Thoracic aorta (tissue), 2 donors: ENCODE measurements around the gene KRCC1. TPM values are rescaled to one million over a fixed set of nuclear protein-coding genes. Genes with fewer than 3 reads are reported as not detected.

ENCODE experiments used
- ATAC-seq: fragments of 150-250 bp; one replicate; pipeline ENCODE4 v1.8.0; 2017; ENCODE audit warnings: low read depth; ENCODE audit not compliant: insufficient number of reproducible peaks, low FRiP score
- DNase-seq: peaks from one replicate; pipeline ENCODE4 v3.0.0-alpha.2; 2020; ENCODE audit warnings: low spot score
- H3K27ac ChIP-seq, 2 donors: fragments of 200-600 bp; sonication (generic); 1 replicate in 1 of 2; 2 replicates in 1 of 2; pipeline ENCODE4 v1.5.1; 2016; ENCODE audit warnings: mild to moderate bottlenecking in 2 of 2, moderate library complexity in 2 of 2
- H3K27me3 ChIP-seq: fragments of 200-600 bp; sonication (generic); replicated peaks from 2 replicates; pipeline ENCODE4 v1.6.0; 2016; ENCODE audit warnings: mild to moderate bottlenecking; ENCODE audit not compliant: insufficient read depth
- H3K36me3 ChIP-seq: fragments of 200-600 bp; sonication (generic); one replicate; pipeline ENCODE4 v1.5.1; 2016
- H3K4me1 ChIP-seq, 2 donors: fragments of 200-600 bp; sonication (generic); 1 replicate in 1 of 2; 2 replicates in 1 of 2; pipeline versions ENCODE4 v1.5.1 to v1.6.0; 2016; ENCODE audit warnings: low read depth in 2 of 2, mild to moderate bottlenecking in 1 of 2; ENCODE audit not compliant: control insufficient read depth in 1 of 2
- H3K4me3 ChIP-seq: fragments of 200-600 bp; sonication (generic); 2 replicates; pipeline ENCODE4 v1.5.1; 2016; ENCODE audit warnings: mild to moderate bottlenecking
- H3K9me3 ChIP-seq: fragments of 200-600 bp; sonication (generic); 2 replicates; pipeline ENCODE4 v1.5.1; 2016
- total RNA-seq, 2 donors: library from RNA; depleted of rRNA; stranded (reverse); fragments of >200 nt; gene quantifications; one replicate each; pipeline versions ENCODE4 v1.1.0 to v1.2.3, GENCODE V29; 2016
- TF ChIP-seq, protein P1 (sequence below): fragments of 200-600 bp; sonication (generic); IDR thresholded peaks from one replicate; pipeline ENCODE4 v1.5.1; 2019; ENCODE audit warnings: antibody characterized with exemption

Gene KRCC1
- total RNA-seq, 2 donors from 2014 or later: 13.8 to 13.9 TPM

DNA sequence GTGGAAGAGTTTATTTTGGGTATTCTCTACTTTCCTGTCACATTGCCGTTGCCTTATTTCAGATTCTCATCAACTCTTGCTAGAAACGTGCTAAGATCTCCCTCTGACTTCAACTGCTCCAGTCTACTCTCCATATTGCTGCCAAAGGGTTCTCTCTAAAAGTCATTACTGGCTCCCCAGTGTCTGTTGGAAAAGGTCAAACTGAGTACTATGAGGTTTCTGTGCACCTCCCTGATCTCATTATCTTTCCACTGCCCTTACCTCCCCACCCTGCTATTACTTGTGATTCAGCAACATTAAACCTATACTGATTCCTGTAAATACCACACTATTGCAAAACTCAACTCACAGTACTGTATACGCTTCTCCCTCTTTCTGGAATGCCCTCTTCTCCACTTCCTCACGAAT is 1.9 kb upstream of the KRCC1 start:
- Histone ChIP-seq H3K36me3 (no peaks in the 10 kb centered on the region), H3K27ac (no peak overlapping the region), H3K4me1 (peaks cover 9 to 21% of the 10 kb centered on the region in 2 donors), H3K9me3 (no peaks in the 10 kb centered on the region), H3K27me3 (no peaks in the 10 kb centered on the region), H3K4me3 (no peak overlapping the region)
- DNase-seq: no peak
- ATAC-seq: no peak
- TF ChIP-seq, protein P1, sequence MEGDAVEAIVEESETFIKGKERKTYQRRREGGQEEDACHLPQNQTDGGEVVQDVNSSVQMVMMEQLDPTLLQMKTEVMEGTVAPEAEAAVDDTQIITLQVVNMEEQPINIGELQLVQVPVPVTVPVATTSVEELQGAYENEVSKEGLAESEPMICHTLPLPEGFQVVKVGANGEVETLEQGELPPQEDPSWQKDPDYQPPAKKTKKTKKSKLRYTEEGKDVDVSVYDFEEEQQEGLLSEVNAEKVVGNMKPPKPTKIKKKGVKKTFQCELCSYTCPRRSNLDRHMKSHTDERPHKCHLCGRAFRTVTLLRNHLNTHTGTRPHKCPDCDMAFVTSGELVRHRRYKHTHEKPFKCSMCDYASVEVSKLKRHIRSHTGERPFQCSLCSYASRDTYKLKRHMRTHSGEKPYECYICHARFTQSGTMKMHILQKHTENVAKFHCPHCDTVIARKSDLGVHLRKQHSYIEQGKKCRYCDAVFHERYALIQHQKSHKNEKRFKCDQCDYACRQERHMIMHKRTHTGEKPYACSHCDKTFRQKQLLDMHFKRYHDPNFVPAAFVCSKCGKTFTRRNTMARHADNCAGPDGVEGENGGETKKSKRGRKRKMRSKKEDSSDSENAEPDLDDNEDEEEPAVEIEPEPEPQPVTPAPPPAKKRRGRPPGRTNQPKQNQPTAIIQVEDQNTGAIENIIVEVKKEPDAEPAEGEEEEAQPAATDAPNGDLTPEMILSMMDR: no peak

DNA sequence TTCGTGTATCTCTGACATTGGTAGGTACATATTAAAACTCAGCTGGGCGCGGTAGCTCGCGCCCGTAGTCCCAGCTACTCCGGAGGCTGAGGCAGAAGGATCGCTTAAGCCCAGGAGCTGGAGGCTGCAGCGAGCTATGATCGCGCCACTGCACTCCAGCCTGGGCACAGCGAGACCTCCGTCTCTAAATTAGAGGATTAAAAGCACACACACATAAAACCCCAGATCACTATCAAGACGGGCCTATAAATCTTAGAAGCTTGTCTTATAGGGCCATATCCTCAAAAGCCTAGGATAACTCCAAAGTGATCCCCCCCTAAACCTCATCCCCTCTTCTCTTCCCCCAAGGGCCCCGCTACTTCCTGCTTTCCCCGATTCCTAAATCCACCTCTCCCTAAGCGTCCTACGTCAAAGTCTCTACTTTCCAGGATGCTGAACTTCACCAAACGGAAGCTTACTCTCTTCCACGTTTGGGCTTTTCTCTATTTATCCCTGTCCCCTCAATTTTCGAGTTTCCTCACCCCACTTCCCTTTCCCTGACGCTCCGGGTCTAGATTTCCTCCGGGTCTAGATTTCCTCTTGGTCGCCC is 707 bp downstream of the KRCC1 start:
- DNase-seq (no peak), ATAC-seq (no peak)
- no peaks in the 10 kb centered on the region for H3K27me3 ChIP-seq
- H3K4me3 ChIP-seq: peak overlapping the region; percentile 97
- H3K4me1 ChIP-seq: peaks cover 9 to 21% of the 10 kb centered on the region in 2 donors
- TF ChIP-seq, protein P1: no peak
- no peaks in the 10 kb centered on the region for H3K36me3 ChIP-seq
- H3K27ac ChIP-seq: peak overlapping the region; percentile 92 to 96
- H3K9me3 ChIP-seq: no peaks in the 10 kb centered on the region

DNA sequence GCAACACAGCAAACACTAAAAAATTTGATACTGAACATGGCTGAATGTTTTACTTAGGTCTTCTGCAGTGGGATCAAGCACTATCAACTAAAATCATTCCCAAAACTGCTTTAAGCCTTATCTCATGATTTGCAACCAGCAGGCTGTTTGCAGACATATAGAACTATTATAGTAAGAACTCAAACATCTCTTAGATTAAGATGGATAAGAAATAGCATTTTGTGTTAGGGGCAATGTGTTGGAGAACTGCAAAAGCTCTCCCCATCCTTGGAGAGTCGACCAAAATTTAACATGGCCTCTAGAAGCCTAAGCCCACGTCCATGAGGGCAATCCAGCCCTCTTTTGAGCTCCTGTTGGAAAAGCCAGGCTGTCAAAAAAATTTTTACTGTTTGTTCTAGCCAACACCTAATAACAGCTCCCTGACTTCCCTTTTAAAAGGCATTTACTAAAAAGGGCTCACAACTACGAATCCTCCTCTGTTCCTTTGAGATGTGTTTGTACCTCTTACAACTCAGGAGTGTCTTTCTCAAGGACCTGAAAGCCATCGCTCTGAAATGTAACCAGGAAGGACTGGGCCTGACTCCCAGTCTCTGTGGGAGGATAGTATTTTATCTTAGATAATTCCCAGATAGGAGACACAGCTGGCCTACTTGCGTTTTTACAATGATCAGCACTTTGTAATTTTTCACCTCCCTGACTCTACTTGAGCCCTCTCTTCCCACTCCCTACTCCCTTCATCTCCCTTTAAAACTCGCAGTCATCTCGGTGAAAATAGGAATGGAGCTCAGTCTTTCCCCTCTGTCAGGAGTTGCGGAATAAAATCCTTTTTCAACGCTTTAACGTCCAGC is 1.4 kb downstream of the KRCC1 start:
- DNase-seq (no peak), ATAC-seq (no peak)
- TF ChIP-seq, protein P1: no peak
- H3K27me3 ChIP-seq: no peaks in the 10 kb centered on the region
- H3K27ac ChIP-seq: peak overlapping the region; percentile 92 to 96
- no peaks in the 10 kb centered on the region for H3K9me3 ChIP-seq
- peak overlapping the region; percentile 97 for H3K4me3 ChIP-seq
- peaks cover 9 to 21% of the 10 kb centered on the region in 2 donors for H3K4me1 ChIP-seq
- H3K36me3 ChIP-seq: no peaks in the 10 kb centered on the region

DNA sequence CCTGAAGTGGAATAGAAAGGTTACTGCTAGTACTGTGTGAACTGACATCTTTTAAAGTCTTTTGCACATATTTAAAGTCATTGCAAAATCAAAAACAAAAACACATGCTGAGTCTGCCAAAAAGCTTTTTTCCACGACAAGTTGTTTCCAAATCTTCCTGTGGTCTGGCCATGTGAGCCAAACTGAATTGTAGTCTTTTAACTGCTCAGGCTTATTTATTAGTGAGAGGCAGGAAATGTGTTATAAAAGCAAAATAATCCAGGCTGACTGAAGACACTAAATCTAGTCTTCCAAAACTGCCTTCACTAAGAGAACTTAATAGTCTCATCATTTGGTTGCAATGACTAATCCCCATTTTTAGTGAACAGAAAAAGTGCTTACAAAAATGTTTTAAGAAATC is 2.3 kb downstream of the KRCC1 start:
- Histone ChIP-seq H3K27ac (no peak overlapping the region), H3K27me3 (no peaks in the 10 kb centered on the region), H3K4me1 (peaks cover 9 to 21% of the 10 kb centered on the region in 2 donors), H3K4me3 (no peak overlapping the region), H3K9me3 (no peaks in the 10 kb centered on the region), H3K36me3 (no peaks in the 10 kb centered on the region)
- TF ChIP-seq, protein P1: no peak
- DNase-seq (no peak), ATAC-seq (no peak)

DNA sequence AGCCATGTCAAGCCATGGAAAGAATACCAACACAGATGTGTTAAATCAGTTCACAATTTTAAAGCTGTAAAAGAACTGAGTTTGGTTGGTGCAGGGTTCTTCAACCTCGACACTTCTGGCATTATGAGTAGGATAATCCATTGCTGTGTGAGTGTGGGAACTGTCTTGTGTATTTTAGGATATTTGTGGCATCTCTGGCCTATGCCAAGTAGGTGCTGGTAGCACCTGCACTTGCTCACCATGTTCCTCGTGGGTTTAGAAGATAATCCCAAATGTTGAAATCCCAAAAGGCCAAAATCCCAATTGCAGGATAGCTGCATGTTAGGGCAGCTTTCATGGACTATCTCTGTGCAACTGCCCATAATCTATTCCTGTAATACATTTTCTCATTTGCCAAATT is 3.8 kb downstream of the KRCC1 start:
- Histone ChIP-seq H3K27me3 (no peaks in the 10 kb centered on the region), H3K4me1 (peaks cover 9 to 21% of the 10 kb centered on the region in 2 donors), H3K27ac (no peak overlapping the region), H3K36me3 (no peaks in the 10 kb centered on the region), H3K4me3 (no peak overlapping the region), H3K9me3 (no peaks in the 10 kb centered on the region)
- ATAC-seq (no peak), DNase-seq (no peak)
- TF ChIP-seq, protein P1: no peak
